ENCODE data around the gene BCL7C.
A peak's percentile ranks its signal among the peaks of the same experiment; 100 is the strongest.

Gene BCL7C

GRCh38 chr16:30924076-30924912 is 30.4 kb upstream of the BCL7C start:
- TF ChIP-seq TCF4 (CRISPR knock-in tag; IDR thresholded peaks at IDR 0.05; ENCODE audit: borderline replicate concordance) (no peak), CSRNP3 (CRISPR knock-in tag; IDR thresholded peaks at IDR 0.05) (no peak), RARB (CRISPR knock-in tag; IDR thresholded peaks at IDR 0.05) (no peak), TOX (CRISPR knock-in tag; IDR thresholded peaks at IDR 0.05; ENCODE audit: borderline replicate concordance) (no peak), POU6F1 (CRISPR knock-in tag; IDR thresholded peaks at IDR 0.05; ENCODE audit: borderline replicate concordance, low read depth) (no peak), GLIS3 (CRISPR knock-in tag; IDR thresholded peaks at IDR 0.05) (no peak), ARNTL (CRISPR knock-in tag; IDR thresholded peaks at IDR 0.05; ENCODE audit: borderline replicate concordance, low read depth) (no peak), ESRRG (CRISPR knock-in tag; IDR thresholded peaks at IDR 0.05) (no peak), ZFP3 (CRISPR knock-in tag; IDR thresholded peaks at IDR 0.05) (no peak), ZC3H10 (CRISPR knock-in tag; IDR thresholded peaks at IDR 0.05) (no peak), ZFP30 (CRISPR knock-in tag; IDR thresholded peaks at IDR 0.05) (no peak), PPARA (CRISPR knock-in tag; IDR thresholded peaks at IDR 0.05; ENCODE audit: borderline replicate concordance) (no peak), ZNF565 (CRISPR knock-in tag; conservative IDR thresholded peaks at IDR 0.05; ENCODE audit: low read depth) (no peak), OSR1 (CRISPR knock-in tag; IDR thresholded peaks at IDR 0.05) (no peak), TSHZ2 (CRISPR knock-in tag; IDR thresholded peaks at IDR 0.05) (no peak), CSDC2 (CRISPR knock-in tag; IDR thresholded peaks at IDR 0.05) (no peak), ZNF70 (CRISPR knock-in tag; IDR thresholded peaks at IDR 0.05) (no peak), PATZ1 (CRISPR knock-in tag; IDR thresholded peaks at IDR 0.05; ENCODE audit: borderline replicate concordance) (no peak), ISL1 (CRISPR knock-in tag; IDR thresholded peaks at IDR 0.05) (no peak)
- no peak for ATAC-seq

- no peak for TF ChIP-seq BACH2 (CRISPR knock-in tag; IDR thresholded peaks at IDR 0.05; ENCODE audit: borderline replicate concordance)
- TF ChIP-seq ARNTL (CRISPR knock-in tag; IDR thresholded peaks at IDR 0.05; ENCODE audit: borderline replicate concordance, low read depth) = no peak
- no peak for TF ChIP-seq SNAI2 (CRISPR knock-in tag; IDR thresholded peaks at IDR 0.05)
- ATAC-seq = no peak
These were observed 29.7 kb upstream of the BCL7C start, which contains the start of gene FBXL19 for GRCh38 chr16:30923554-30924075. Gene FBXL19 (plus strand): TSS chr16:30923572. CDS start chr16:30925755, 2,183 bp downstream.

- peak; percentile 80 for ATAC-seq
- TF ChIP-seq BACH2 (CRISPR knock-in tag; IDR thresholded peaks at IDR 0.05; ENCODE audit: borderline replicate concordance) (no peak), TSHZ2 (CRISPR knock-in tag; IDR thresholded peaks at IDR 0.05) (peak; percentile 46; the same call in 1 of the 2 replicates), GLIS3 (CRISPR knock-in tag; IDR thresholded peaks at IDR 0.05) (no peak), POU6F1 (CRISPR knock-in tag; IDR thresholded peaks at IDR 0.05; ENCODE audit: borderline replicate concordance, low read depth) (no peak), PPARA (CRISPR knock-in tag; IDR thresholded peaks at IDR 0.05; ENCODE audit: borderline replicate concordance) (no peak)
These were observed 29.2 kb upstream of the BCL7C start for GRCh38 chr16:30922960-30923535.
